ENCODE results near the gene AICDA. TPM values are rescaled to one million over a fixed set of nuclear protein-coding genes. Genes with fewer than 3 reads are reported as not detected.
A peak's percentile ranks its signal among the peaks of the same experiment; 100 is the strongest.

AICDA gene
- 0.13 TPM in 1 of 3 replicates, not detected in the others for total RNA-seq (2021)
- percentile 4 among the genes with signal in this experiment for Bru-seq, nascent RNA
- long read RNA-seq, experiment 1, partial matches to known transcripts, result 1 of 1 reads
- long read RNA-seq, experiment 1, other reads (novel, unspliced or antisense), result 0 of 1 reads
- long read RNA-seq, experiment 2, partial matches to known transcripts, result 0 of 1 reads
- long read RNA-seq, experiment 2, other reads (novel, unspliced or antisense), result 1 of 1 reads
- long read RNA-seq, experiment 3, result 0 reads

GRCh38 chr12:8612629-8613028, at the start of gene AICDA:
AICDA (minus strand) TSS chr12:8612859; CDS start chr12:8612767, 92 bp downstream.
- Mint-ChIP-seq H3K9me3 (no peaks in the 10 kb centered on the region), H3K36me3 (no peaks in the 10 kb centered on the region), H3K4me1 (peaks cover 24% of the 10 kb centered on the region), H3K27me3 (ENCODE audit: low read depth) (no peaks in the 10 kb centered on the region), H3K27ac (no peak within 1 kb of the TSS), H3K4me3 (no peak within 1 kb of the TSS)
- DNase-seq (ENCODE audit: low spot score), result no peak
- POLR2A ChIA-PET, result no interaction called here
- CTCF ChIA-PET, result interaction anchor here (0.7 to 5.9 kb wide), 5 partner anchors 25 to 248 kb away, joined by 3 to 67 read pairs (median 5); no protein-coding TSS in a partner anchor
- peak; percentile 36 for ATAC-seq
- TF ChIP-seq ZNF416 (CRISPR knock-in tag; IDR thresholded peaks at IDR 0.05) (no peak), MYBL2 (CRISPR knock-in tag; IDR thresholded peaks at IDR 0.05) (no peak), CTCF (IDR thresholded peaks at IDR 0.05) (no peak), HMGXB4 (CRISPR knock-in tag; IDR thresholded peaks at IDR 0.05) (no peak), OVOL2 (CRISPR knock-in tag; IDR thresholded peaks at IDR 0.05; ENCODE audit: borderline replicate concordance) (no peak), E2F1 (CRISPR knock-in tag; IDR thresholded peaks at IDR 0.05) (no peak), E2F4 (CRISPR knock-in tag; IDR thresholded peaks at IDR 0.05; ENCODE audit: borderline replicate concordance, low read depth) (no peak), ZNF425 (CRISPR knock-in tag; conservative IDR thresholded peaks at IDR 0.05) (no peak), ZNF232 (CRISPR knock-in tag; IDR thresholded peaks at IDR 0.05) (no peak), ZNF317 (CRISPR knock-in tag; IDR thresholded peaks at IDR 0.05; ENCODE audit: borderline replicate concordance, low read depth) (no peak), ZNF512 (CRISPR knock-in tag; IDR thresholded peaks at IDR 0.05; ENCODE audit: borderline replicate concordance) (no peak), ERG (CRISPR knock-in tag; IDR thresholded peaks at IDR 0.05) (no peak), HMGA2 (CRISPR knock-in tag; IDR thresholded peaks at IDR 0.05) (no peak), CDX4 (CRISPR knock-in tag; IDR thresholded peaks at IDR 0.05; ENCODE audit: borderline replicate concordance) (no peak), SP1 (CRISPR knock-in tag; conservative IDR thresholded peaks at IDR 0.05) (no peak), PRDM15 (CRISPR knock-in tag; IDR thresholded peaks at IDR 0.05) (no peak), FOXJ3 (CRISPR knock-in tag; IDR thresholded peaks at IDR 0.05; ENCODE audit: borderline replicate concordance) (no peak)

Data from WTC11 (cell line).